ENCODE measurements around the gene STIM2.

DNA sequence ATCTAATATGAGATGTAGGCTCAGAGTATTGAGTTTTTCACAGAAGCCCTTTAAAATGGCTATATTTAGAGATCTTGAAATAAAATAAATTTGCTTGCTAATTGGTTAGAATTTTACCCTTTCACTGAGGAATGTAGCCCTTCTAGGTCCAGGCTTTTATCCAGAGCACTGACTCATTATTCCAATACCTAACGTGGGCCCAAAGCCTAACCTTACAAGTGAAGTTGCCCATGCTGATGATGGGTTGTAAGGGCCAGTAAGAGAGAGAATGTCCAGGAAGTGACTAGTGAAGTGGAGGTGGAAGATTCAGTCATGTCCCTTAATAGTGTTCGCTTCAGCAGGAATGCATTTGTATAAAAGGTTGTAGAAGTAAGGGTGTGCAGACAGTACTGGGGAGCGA, 155.9 kb downstream of the STIM2 start:
- TF ChIP-seq, protein P1, sequence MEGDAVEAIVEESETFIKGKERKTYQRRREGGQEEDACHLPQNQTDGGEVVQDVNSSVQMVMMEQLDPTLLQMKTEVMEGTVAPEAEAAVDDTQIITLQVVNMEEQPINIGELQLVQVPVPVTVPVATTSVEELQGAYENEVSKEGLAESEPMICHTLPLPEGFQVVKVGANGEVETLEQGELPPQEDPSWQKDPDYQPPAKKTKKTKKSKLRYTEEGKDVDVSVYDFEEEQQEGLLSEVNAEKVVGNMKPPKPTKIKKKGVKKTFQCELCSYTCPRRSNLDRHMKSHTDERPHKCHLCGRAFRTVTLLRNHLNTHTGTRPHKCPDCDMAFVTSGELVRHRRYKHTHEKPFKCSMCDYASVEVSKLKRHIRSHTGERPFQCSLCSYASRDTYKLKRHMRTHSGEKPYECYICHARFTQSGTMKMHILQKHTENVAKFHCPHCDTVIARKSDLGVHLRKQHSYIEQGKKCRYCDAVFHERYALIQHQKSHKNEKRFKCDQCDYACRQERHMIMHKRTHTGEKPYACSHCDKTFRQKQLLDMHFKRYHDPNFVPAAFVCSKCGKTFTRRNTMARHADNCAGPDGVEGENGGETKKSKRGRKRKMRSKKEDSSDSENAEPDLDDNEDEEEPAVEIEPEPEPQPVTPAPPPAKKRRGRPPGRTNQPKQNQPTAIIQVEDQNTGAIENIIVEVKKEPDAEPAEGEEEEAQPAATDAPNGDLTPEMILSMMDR (IDR thresholded peaks at IDR 0.05), result no peak
- no peak for TF ChIP-seq ZFX (IDR thresholded peaks at IDR 0.05; ENCODE audit: borderline replicate concordance)

Data from 22Rv1 (cell line).